ENCODE measurements around the gene ARHGAP5. TPM values are rescaled to one million over a fixed set of nuclear protein-coding genes. Genes with fewer than 3 reads are reported as not detected.

ARHGAP5 gene
- total and polyA plus RNA-seq, 2 donors (not counting 1 experiment from before 2014, with no cell fraction given): 6.4 to 65.0 TPM

DNA sequence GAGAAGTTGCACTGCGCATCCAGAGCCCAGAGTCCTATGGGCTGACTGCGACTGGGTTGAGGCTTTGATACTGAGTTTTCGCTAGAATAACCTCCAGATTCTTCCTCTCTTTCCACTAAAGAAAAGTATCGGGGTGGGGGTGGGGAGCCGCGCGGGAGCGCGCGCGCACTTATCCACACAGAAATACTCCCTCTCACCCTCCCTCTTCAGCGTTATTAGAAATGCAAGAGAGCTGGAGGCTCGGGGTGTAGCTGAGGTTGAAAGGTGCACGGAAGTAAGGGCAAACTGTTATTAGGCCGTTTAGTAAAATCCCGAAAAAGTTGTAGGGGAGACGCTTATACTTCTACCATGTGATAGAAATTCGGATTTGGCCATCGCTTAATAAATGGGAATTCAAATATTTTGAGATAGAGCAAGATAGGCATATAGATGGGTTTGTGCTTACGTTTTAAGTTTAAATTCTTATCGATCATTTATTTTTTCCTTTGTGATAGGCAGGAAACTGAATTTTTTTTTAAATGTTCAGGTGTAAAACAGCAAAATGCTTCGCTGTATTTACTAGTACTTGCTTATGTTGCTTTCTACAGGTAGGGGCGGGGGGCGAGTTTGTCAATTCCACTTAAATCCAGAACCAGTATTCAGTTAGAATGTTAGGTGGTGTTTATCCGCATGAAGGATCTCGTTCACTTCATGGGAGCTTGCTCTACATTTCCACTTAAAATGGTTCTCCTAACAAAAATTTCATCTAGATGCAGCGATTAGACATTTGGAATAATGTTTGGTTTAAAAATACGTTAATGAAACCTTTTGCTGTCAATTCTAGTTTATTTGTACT lies 1.1 kb downstream of the ARHGAP5 start:
- Histone ChIP-seq H3K27ac (ENCODE audit: low read length in 2 of 2) (peak overlapping the region; percentile 62 to 73), H4K20me1 (ENCODE audit: control insufficient read depth, insufficient read depth, low read length, poor library complexity, severe bottlenecking) (peaks cover 32% of the 10 kb centered on the region), H3K36me3 (replicated peaks in 1 of 2; ENCODE audit: control extremely low read depth in 1 of 2, control insufficient read depth in 1 of 2, extremely low read depth in 1 of 2, insufficient read depth in 2 of 2, low read length in 1 of 2) (no peaks in the 10 kb centered on the region), H2AFZ (ENCODE audit: insufficient read depth, low read depth, low read length, poor library complexity, severe bottlenecking) (peak overlapping the region; percentile 77), H3K4me2 (replicated peaks; ENCODE audit: low read depth, low read length, poor library complexity, severe bottlenecking) (peak overlapping the region; percentile 77), H3K79me2 (ENCODE audit: control insufficient read depth, insufficient read depth, low read length) (peaks cover 48% of the 10 kb centered on the region), H3K27me3 (replicated peaks in 1 of 4; ENCODE audit: control extremely low read depth in 1 of 4, control insufficient read depth in 3 of 4, insufficient read depth in 4 of 4, low read length in 3 of 4) (no peaks in the 10 kb centered on the region), H3K4me3 (ENCODE audit: control extremely low read depth in 1 of 5, extremely low read depth in 1 of 5, insufficient read depth in 1 of 5, low read depth in 2 of 5, low read length in 4 of 5) (peak overlapping the region; percentile 83 to 96 (median 92)), H3K9me3 (ENCODE audit: control extremely low read depth in 1 of 3, control insufficient read depth in 2 of 3, insufficient read depth in 1 of 3, low read length in 2 of 3) (no peaks in the 10 kb centered on the region), H3K4me1 (ENCODE audit: control insufficient read depth in 2 of 2, insufficient read depth in 2 of 2, low read length in 2 of 2) (peaks cover 11 to 17% of the 10 kb centered on the region in 2 donors), H3K9ac (ENCODE audit: low read length) (peak overlapping the region; percentile 83)
- ChIA-PET CTCF (interaction anchor here (0.7 to 11.0 kb wide), 4 partner anchors 122 to 173 kb away, joined by 3 to 303 read pairs (median 8); partner anchors contain the start of gene RNU6-8), POLR2A (interaction anchor here (0.7 to 2.4 kb wide), 5 partner anchors 22 to 621 kb away, joined by 3 to 33 read pairs (median 12); partner anchors contain the start of genes DTD2, RNU6-7 and RNU6-8)
- no peak for ATAC-seq (ENCODE audit: low read depth)
- intact Hi-C loops (cut with micrococcal nuclease): loop anchor here (5.0 to 10.0 kb wide), 3 partner anchors 153 to 1521 kb away; partner anchors contain the start of genes G2E3 and SCFD1
- Mint-ChIP-seq H3K27me3 (no peaks in the 10 kb centered on the region), H3K4me3 (peak overlapping the region; percentile 96), H3K9me3 (ENCODE audit: insufficient read depth) (no peaks in the 10 kb centered on the region), H3K4me1 (peaks cover 44% of the 10 kb centered on the region), H3K27ac (peak overlapping the region; percentile 96)
- TF ChIP-seq EZH2 (IDR thresholded peaks at IDR 0.05; ENCODE audit: borderline replicate concordance, insufficient read depth, low read depth, low read length, poor library complexity, severe bottlenecking): no peak
- TF ChIP-seq, protein P1, sequence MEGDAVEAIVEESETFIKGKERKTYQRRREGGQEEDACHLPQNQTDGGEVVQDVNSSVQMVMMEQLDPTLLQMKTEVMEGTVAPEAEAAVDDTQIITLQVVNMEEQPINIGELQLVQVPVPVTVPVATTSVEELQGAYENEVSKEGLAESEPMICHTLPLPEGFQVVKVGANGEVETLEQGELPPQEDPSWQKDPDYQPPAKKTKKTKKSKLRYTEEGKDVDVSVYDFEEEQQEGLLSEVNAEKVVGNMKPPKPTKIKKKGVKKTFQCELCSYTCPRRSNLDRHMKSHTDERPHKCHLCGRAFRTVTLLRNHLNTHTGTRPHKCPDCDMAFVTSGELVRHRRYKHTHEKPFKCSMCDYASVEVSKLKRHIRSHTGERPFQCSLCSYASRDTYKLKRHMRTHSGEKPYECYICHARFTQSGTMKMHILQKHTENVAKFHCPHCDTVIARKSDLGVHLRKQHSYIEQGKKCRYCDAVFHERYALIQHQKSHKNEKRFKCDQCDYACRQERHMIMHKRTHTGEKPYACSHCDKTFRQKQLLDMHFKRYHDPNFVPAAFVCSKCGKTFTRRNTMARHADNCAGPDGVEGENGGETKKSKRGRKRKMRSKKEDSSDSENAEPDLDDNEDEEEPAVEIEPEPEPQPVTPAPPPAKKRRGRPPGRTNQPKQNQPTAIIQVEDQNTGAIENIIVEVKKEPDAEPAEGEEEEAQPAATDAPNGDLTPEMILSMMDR (IDR thresholded peaks at IDR 0.05): no peak
- WGBS (ENCODE audit: insufficient coverage): 0% methylated on average over 3 of the region's 28 CpGs
- no peak for DNase-seq

DNA sequence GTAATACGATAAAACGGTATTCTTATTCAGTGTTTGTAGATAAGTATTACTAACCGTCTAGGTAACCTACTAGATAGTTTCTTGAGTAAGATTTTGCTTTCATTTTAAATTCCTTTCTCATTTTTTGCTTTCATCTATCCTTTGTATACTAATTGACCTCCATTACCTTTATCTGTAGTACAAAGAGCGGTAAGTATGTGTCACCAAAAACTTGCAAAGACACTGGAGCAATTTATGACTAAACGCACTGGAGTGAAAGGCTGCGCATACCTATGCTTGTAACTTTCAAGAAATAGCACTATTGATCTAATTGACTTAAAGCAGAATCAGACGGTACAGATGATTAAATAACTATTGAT lies 1.7 kb downstream of the ARHGAP5 start:
- no peaks in the 10 kb centered on the region for H3K27me3 Mint-ChIP-seq
- peak overlapping the region; percentile 96 for H3K4me3 Mint-ChIP-seq
- H3K4me1 Mint-ChIP-seq: peaks cover 47% of the 10 kb centered on the region
- no peak for TF ChIP-seq EZH2 (IDR thresholded peaks at IDR 0.05; ENCODE audit: borderline replicate concordance, insufficient read depth, low read depth, low read length, poor library complexity, severe bottlenecking)
- TF ChIP-seq, protein P1 (IDR thresholded peaks at IDR 0.05): no peak
- Histone ChIP-seq H3K9ac (ENCODE audit: low read length) (peak overlapping the region; percentile 83), H3K79me2 (ENCODE audit: control insufficient read depth, insufficient read depth, low read length) (peaks cover 54% of the 10 kb centered on the region), H2AFZ (ENCODE audit: insufficient read depth, low read depth, low read length, poor library complexity, severe bottlenecking) (no peak overlapping the region), H3K27me3 (replicated peaks in 1 of 4; ENCODE audit: control extremely low read depth in 1 of 4, control insufficient read depth in 3 of 4, insufficient read depth in 4 of 4, low read length in 3 of 4) (no peaks in the 10 kb centered on the region), H3K4me2 (replicated peaks; ENCODE audit: low read depth, low read length, poor library complexity, severe bottlenecking) (peak overlapping the region; percentile 77), H4K20me1 (ENCODE audit: control insufficient read depth, insufficient read depth, low read length, poor library complexity, severe bottlenecking) (peaks cover 38% of the 10 kb centered on the region), H3K9me3 (ENCODE audit: control extremely low read depth in 1 of 3, control insufficient read depth in 2 of 3, insufficient read depth in 1 of 3, low read length in 2 of 3) (no peaks in the 10 kb centered on the region), H3K4me1 (ENCODE audit: control insufficient read depth in 2 of 2, insufficient read depth in 2 of 2, low read length in 2 of 2) (peaks cover 11 to 17% of the 10 kb centered on the region in 2 donors), H3K36me3 (replicated peaks in 1 of 2; ENCODE audit: control extremely low read depth in 1 of 2, control insufficient read depth in 1 of 2, extremely low read depth in 1 of 2, insufficient read depth in 2 of 2, low read length in 1 of 2) (no peaks in the 10 kb centered on the region), H3K27ac (ENCODE audit: low read length in 2 of 2) (no peak overlapping the region), H3K4me3 (ENCODE audit: control extremely low read depth in 1 of 5, extremely low read depth in 1 of 5, insufficient read depth in 1 of 5, low read depth in 2 of 5, low read length in 4 of 5) (peak overlapping the region in 1 of 5 experiments; percentile 92)
- WGBS (ENCODE audit: insufficient coverage): 92% methylated on average over 2 of the region's 7 CpGs
- POLR2A ChIA-PET: no interaction called here
- H3K27ac Mint-ChIP-seq: no peak overlapping the region
- no peak for ATAC-seq (ENCODE audit: low read depth)
- intact Hi-C loops (cut with micrococcal nuclease): loop anchor here (5.0 to 10.0 kb wide), 3 partner anchors 154 to 1522 kb away; partner anchors contain the start of genes G2E3 and SCFD1
- peak; percentile 5 for DNase-seq
- H3K9me3 Mint-ChIP-seq (ENCODE audit: insufficient read depth): no peaks in the 10 kb centered on the region
- CTCF ChIA-PET: interaction anchor here (3.1 to 11.0 kb wide), 2 partner anchors 152 to 172 kb away, joined by 13 to 303 read pairs; no protein-coding TSS in a partner anchor

Measured in B cell (primary cell).